Gastroesophageal sphincter (tissue), 4 donors: Measurements from ENCODE around the gene GPRC5B. TPM values are rescaled to one million over a fixed set of nuclear protein-coding genes. Genes with fewer than 3 reads are reported as not detected.

Source experiments
- ATAC-seq: fragments of 150-250 bp; one replicate; pipeline ENCODE4 v1.9.1; 2016; ENCODE audit warnings: mild to moderate bottlenecking, moderate library complexity
- H3K27ac ChIP-seq, 4 donors: fragments of 200-600 bp; sonication (generic) in 3 of 4; 1 replicate in 3 of 4; 2 replicates in 1 of 4; pipeline ENCODE4 v1.5.1; 2016 to 2019
- H3K27me3 ChIP-seq: fragments of 200-600 bp; sonication (generic); one replicate; pipeline ENCODE4 v1.5.1; 2019
- H3K36me3 ChIP-seq, 2 donors: fragments of 200-600 bp; sonication (generic); one replicate each; pipeline ENCODE4 v1.5.1; 2019; ENCODE audit warnings: control low read depth in 1 of 2
- H3K4me1 ChIP-seq, 3 donors: fragments of 200-600 bp; sonication (generic); 1 replicate in 2 of 3; 2 replicates in 1 of 3; pipeline ENCODE4 v1.5.1; 2016 to 2019; ENCODE audit warnings: control low read depth in 2 of 3
- H3K4me3 ChIP-seq, 2 donors: fragments of 200-600 bp; sonication (generic); one replicate each; pipeline ENCODE4 v1.5.1; 2019; ENCODE audit warnings: mild to moderate bottlenecking in 1 of 2, moderate library complexity in 1 of 2
- H3K9me3 ChIP-seq, 3 donors: fragments of 200-600 bp; sonication (generic); one replicate each; pipeline ENCODE4 v1.5.1; 2017 to 2019; ENCODE audit warnings: control low read depth in 2 of 3
- CTCF ChIP-seq, 4 experiments: fragments of 200-600 bp in 2 of 4; fragments of 450-650 bp in 2 of 4; sonication (generic) in 1 of 4; IDR thresholded peaks; one replicate each; pipeline ENCODE4 v1.5.1; 2017 to 2019; ENCODE audit warnings: antibody characterized with exemption in 4 of 4, mild to moderate bottlenecking in 2 of 4, moderate library complexity in 2 of 4
- EP300 ChIP-seq: sonication (generic); formaldehyde crosslinking; IDR thresholded peaks from one replicate; pipeline ENCODE4 v1.6.1; 2017; ENCODE audit warnings: antibody characterized with exemption, mild to moderate bottlenecking
- POLR2A ChIP-seq, 2 donors: fragments of 450-650 bp; IDR thresholded peaks; one replicate each; pipeline ENCODE4 v1.6.1; 2017; ENCODE audit warnings: antibody characterized with exemption in 2 of 2, mild to moderate bottlenecking in 2 of 2, moderate library complexity in 1 of 2
- POLR2AphosphoS5 ChIP-seq: sonication (generic); formaldehyde crosslinking; IDR thresholded peaks from one replicate; pipeline ENCODE4 v1.6.1; 2017; ENCODE audit warnings: antibody characterized with exemption
- WGBS, 2 donors: methylation state at CpG; one replicate each; pipeline ENCODE4 v1.1.5; 2018; ENCODE audit warnings: low coverage in 1 of 2; 5-methylcytosine and 5-hydroxymethylcytosine counted together
- total RNA-seq, 4 donors: library from RNA; depleted of rRNA; stranded (reverse); fragments of >200 nt; gene quantifications; one replicate each; pipeline ENCODE4 v1.1.0, GENCODE V29; 2016

The GPRC5B gene
- total RNA-seq, 4 donors from 2014 or later, result 11.5 to 29.2 (median 20.5) TPM

GRCh38 chr16:19878757-19879156, 5.9 kb downstream of the GPRC5B start:
- 60% methylated on average over 3 of the region's 11 CpGs; no CpG with 5 or more reads in 1 of the 2 donors for WGBS, 2 donors
- TF ChIP-seq EP300, result no peak
- no peak for TF ChIP-seq POLR2A (IDR thresholded peaks at IDR 0.05)
- TF ChIP-seq POLR2AphosphoS5, result no peak
- TF ChIP-seq CTCF (IDR thresholded peaks at IDR 0.05), result no peak
- no peak overlapping the region for H3K4me3 ChIP-seq
- peaks cover 0 to 8% of the 10 kb centered on the region in 2 donors for H3K36me3 ChIP-seq
- H3K9me3 ChIP-seq, result no peaks in the 10 kb centered on the region
- H3K27ac ChIP-seq, result no peak overlapping the region
- no peak for ATAC-seq
- H3K27me3 ChIP-seq, result peaks cover 14% of the 10 kb centered on the region
- H3K4me1 ChIP-seq, result peaks cover 0 to 12% (median 0%) of the 10 kb centered on the region in 3 donors

GRCh38 chr16:19876501-19877059, 8.1 kb downstream of the GPRC5B start:
- 80 to 81% methylated on average over 5 of the region's 10 CpGs for WGBS, 2 donors
- ATAC-seq, result peak; percentile 35
- H3K27ac ChIP-seq, result peak overlapping the region in 2 of 4 donors; percentile 6 to 37

GRCh38 chr16:19875900-19876299, 8.7 kb downstream of the GPRC5B start:
- TF ChIP-seq CTCF (IDR thresholded peaks at IDR 0.05), result no peak
- TF ChIP-seq POLR2A (IDR thresholded peaks at IDR 0.05), result no peak
- no peak for TF ChIP-seq EP300
- no peak for TF ChIP-seq POLR2AphosphoS5
- Histone ChIP-seq H3K27ac (no peak overlapping the region), H3K4me3 (no peak overlapping the region), H3K4me1 (no peaks in the 10 kb centered on the region), H3K36me3 (peaks cover 0 to 24% of the 10 kb centered on the region in 2 donors), H3K9me3 (no peaks in the 10 kb centered on the region), H3K27me3 (no peaks in the 10 kb centered on the region)
- ATAC-seq, result no peak
- WGBS, 2 donors, result 60% methylated on average over 1 to 6 of the region's 6 CpGs

More at GRCh38 chr16:19876501-19877059, 8.1 kb downstream of the GPRC5B start:
- Histone ChIP-seq H3K4me1 (no peaks in the 10 kb centered on the region), H3K9me3 (no peaks in the 10 kb centered on the region), H3K27me3 (no peaks in the 10 kb centered on the region), H3K4me3 (no peak overlapping the region), H3K36me3 (peaks cover 0 to 19% of the 10 kb centered on the region in 2 donors)
- no peak for TF ChIP-seq CTCF (IDR thresholded peaks at IDR 0.05)
- no peak for TF ChIP-seq POLR2A (IDR thresholded peaks at IDR 0.05)
- no peak for TF ChIP-seq EP300
- TF ChIP-seq POLR2AphosphoS5, result no peak

- H3K27me3 ChIP-seq, result no peaks in the 10 kb centered on the region
- no peaks in the 10 kb centered on the region for H3K4me1 ChIP-seq
- no peak for ATAC-seq
- no peak overlapping the region for H3K27ac ChIP-seq
- TF ChIP-seq POLR2A (IDR thresholded peaks at IDR 0.05) (no peak), CTCF (IDR thresholded peaks at IDR 0.05) (no peak), EP300 (no peak), POLR2AphosphoS5 (no peak)
- peaks cover 0 to 29% of the 10 kb centered on the region in 2 donors for H3K36me3 ChIP-seq
- H3K9me3 ChIP-seq, result no peaks in the 10 kb centered on the region
- H3K4me3 ChIP-seq, result no peak overlapping the region
- WGBS, 2 donors, result 85 to 93% methylated on average over 4 to 6 of the region's 18 CpGs
These were observed 9.6 kb downstream of the GPRC5B start for GRCh38 chr16:19874851-19875546.

- no peaks in the 10 kb centered on the region for H3K27me3 ChIP-seq
- H3K27ac ChIP-seq, result no peak overlapping the region
- no peak for TF ChIP-seq POLR2A (IDR thresholded peaks at IDR 0.05)
- no peak for TF ChIP-seq POLR2AphosphoS5
- no peak for TF ChIP-seq CTCF (IDR thresholded peaks at IDR 0.05)
- TF ChIP-seq EP300, result no peak
- H3K36me3 ChIP-seq, result peaks cover 0 to 30% of the 10 kb centered on the region in 2 donors
- H3K9me3 ChIP-seq, result no peaks in the 10 kb centered on the region
- H3K4me1 ChIP-seq, result no peaks in the 10 kb centered on the region
- WGBS, 2 donors, result 50 to 67% methylated on average over 2 to 5 of the region's 8 CpGs
- ATAC-seq, result no peak
- H3K4me3 ChIP-seq, result no peak overlapping the region
These were observed 10.6 kb downstream of the GPRC5B start for GRCh38 chr16:19874026-19874425.
